ENCODE results near the gene HLCS.

- TF ChIP-seq CTCF (IDR thresholded peaks at IDR 0.05) (no peak), EZH2 (IDR thresholded peaks at IDR 0.05) (no peak)
Measured at GRCh38 chr21:36922861-36923260, 43.6 kb downstream of the HLCS start.
